ENCODE data around the gene CYTH1. TPM values are rescaled to one million over a fixed set of nuclear protein-coding genes. Genes with fewer than 3 reads are reported as not detected.
A peak's percentile ranks its signal among the peaks of the same experiment; 100 is the strongest.

Gene CYTH1, protein sequence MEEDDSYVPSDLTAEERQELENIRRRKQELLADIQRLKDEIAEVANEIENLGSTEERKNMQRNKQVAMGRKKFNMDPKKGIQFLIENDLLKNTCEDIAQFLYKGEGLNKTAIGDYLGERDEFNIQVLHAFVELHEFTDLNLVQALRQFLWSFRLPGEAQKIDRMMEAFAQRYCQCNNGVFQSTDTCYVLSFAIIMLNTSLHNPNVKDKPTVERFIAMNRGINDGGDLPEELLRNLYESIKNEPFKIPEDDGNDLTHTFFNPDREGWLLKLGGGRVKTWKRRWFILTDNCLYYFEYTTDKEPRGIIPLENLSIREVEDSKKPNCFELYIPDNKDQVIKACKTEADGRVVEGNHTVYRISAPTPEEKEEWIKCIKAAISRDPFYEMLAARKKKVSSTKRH
- total RNA-seq (2014; rRNA removed; shearing (Covaris generic); ENCODE audit: low replicate concordance) = 9.6 and 15.8 TPM in 2 replicates

DNA sequence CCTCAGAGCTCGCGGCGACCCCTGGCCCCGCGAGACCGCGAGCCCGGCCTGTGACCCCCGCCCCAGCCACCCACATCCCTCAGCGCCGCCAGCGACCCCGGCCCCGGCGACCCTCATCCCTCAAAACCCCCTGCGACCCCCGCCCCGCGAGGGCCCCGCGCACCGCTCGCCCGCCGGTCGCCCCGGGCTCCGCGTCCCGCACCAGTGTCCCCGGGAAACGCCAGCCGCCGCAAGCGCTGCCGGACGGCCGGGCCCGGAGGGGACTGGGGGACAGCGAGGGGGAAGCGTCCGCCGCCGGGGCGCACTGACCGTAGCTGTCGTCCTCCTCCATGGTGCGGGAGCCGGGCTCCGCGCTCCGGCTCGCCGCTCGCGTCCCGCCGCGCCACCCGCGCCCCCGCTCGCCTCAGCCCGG lies at the start of gene CYTH1:
Gene CYTH1 (minus strand): TSS at position 381 of the 412 bp plus-strand sequence. CDS start 50 bp downstream, at position 331.
- Histone ChIP-seq H3K4me2 (ENCODE audit: low read depth, low read length, poor library complexity, severe bottlenecking) (peak within 1 kb of the TSS; percentile 90), H2AFZ (ENCODE audit: low read length) (peak within 1 kb of the TSS; percentile 86), H3K9ac (ENCODE audit: low read length) (peak within 1 kb of the TSS; percentile 84), H3K4me1 (ENCODE audit: low read length) (peaks cover 15% of the 10 kb centered on the region), H3K9me2 (replicated peaks; ENCODE audit: insufficient read depth, low read length) (no peaks in the 10 kb centered on the region), H3K4me3 (ENCODE audit: low read length) (peak within 1 kb of the TSS; percentile 77), H3K36me3 (ENCODE audit: insufficient read depth, low read length) (no peaks in the 10 kb centered on the region), H4K20me1 (ENCODE audit: insufficient read depth, low read depth, low read length) (no peaks in the 10 kb centered on the region), H3K27me3 (ENCODE audit: low read length) (no peaks in the 10 kb centered on the region), H3K9me3 (ENCODE audit: low read length) (no peaks in the 10 kb centered on the region), H3K27ac (ENCODE audit: low read length) (no peak within 1 kb of the TSS), H3K79me2 (ENCODE audit: low read length) (no peaks in the 10 kb centered on the region)
- DNase-seq = peak; percentile 40

- Histone ChIP-seq H3K4me2 (ENCODE audit: low read depth, low read length, poor library complexity, severe bottlenecking) (no peak overlapping the region), H3K27me3 (ENCODE audit: low read length) (no peaks in the 10 kb centered on the region), H3K4me1 (ENCODE audit: low read length) (no peaks in the 10 kb centered on the region), H3K9me3 (ENCODE audit: low read length) (no peaks in the 10 kb centered on the region), H3K9me2 (replicated peaks; ENCODE audit: insufficient read depth, low read length) (no peaks in the 10 kb centered on the region), H3K27ac (ENCODE audit: low read length) (no peak overlapping the region), H3K4me3 (ENCODE audit: low read length) (no peak overlapping the region), H2AFZ (ENCODE audit: low read length) (no peak overlapping the region), H3K36me3 (ENCODE audit: insufficient read depth, low read length) (peaks cover 66% of the 10 kb centered on the region), H3K79me2 (ENCODE audit: low read length) (peaks cover 53% of the 10 kb centered on the region), H4K20me1 (ENCODE audit: insufficient read depth, low read depth, low read length) (peaks cover 21% of the 10 kb centered on the region; the same call in 1 of the 2 replicates), H3K9ac (ENCODE audit: low read length) (no peak overlapping the region)
- DNase-seq = no peak
Measured at GRCh38 chr17:78829477-78829876, 47.4 kb upstream of the CYTH1 start.

GRCh38 chr17:78828470-78829185 lies 46.6 kb upstream of the CYTH1 start:
- Histone ChIP-seq H3K79me2 (ENCODE audit: low read length) (peaks cover 56% of the 10 kb centered on the region), H3K9me3 (ENCODE audit: low read length) (no peaks in the 10 kb centered on the region), H3K27me3 (ENCODE audit: low read length) (no peaks in the 10 kb centered on the region), H3K4me1 (ENCODE audit: low read length) (no peaks in the 10 kb centered on the region), H3K9ac (ENCODE audit: low read length) (no peak overlapping the region), H3K27ac (ENCODE audit: low read length) (no peak overlapping the region), H3K4me2 (ENCODE audit: low read depth, low read length, poor library complexity, severe bottlenecking) (no peak overlapping the region), H3K9me2 (replicated peaks; ENCODE audit: insufficient read depth, low read length) (no peaks in the 10 kb centered on the region), H3K36me3 (ENCODE audit: insufficient read depth, low read length) (peaks cover 74% of the 10 kb centered on the region), H4K20me1 (ENCODE audit: insufficient read depth, low read depth, low read length) (peaks cover 27% of the 10 kb centered on the region), H3K4me3 (ENCODE audit: low read length) (no peak overlapping the region), H2AFZ (ENCODE audit: low read length) (no peak overlapping the region)
- DNase-seq = no peak

GRCh38 chr17:78826836-78827509 lies 44.9 kb upstream of the CYTH1 start:
- H3K27ac ChIP-seq (ENCODE audit: low read length) = no peak overlapping the region
- no peak overlapping the region for H2AFZ ChIP-seq (ENCODE audit: low read length)
- peaks cover 70% of the 10 kb centered on the region for H3K36me3 ChIP-seq (ENCODE audit: insufficient read depth, low read length)
- no peak overlapping the region for H3K4me2 ChIP-seq (ENCODE audit: low read depth, low read length, poor library complexity, severe bottlenecking)
- no peak overlapping the region for H3K9ac ChIP-seq (ENCODE audit: low read length)
- H3K4me1 ChIP-seq (ENCODE audit: low read length) = no peaks in the 10 kb centered on the region
- no peak overlapping the region for H3K4me3 ChIP-seq (ENCODE audit: low read length)
- peaks cover 42% of the 10 kb centered on the region for H3K79me2 ChIP-seq (ENCODE audit: low read length)
- no peaks in the 10 kb centered on the region for H3K27me3 ChIP-seq (ENCODE audit: low read length)
- no peaks in the 10 kb centered on the region for H3K9me3 ChIP-seq (ENCODE audit: low read length)
- H4K20me1 ChIP-seq (ENCODE audit: insufficient read depth, low read depth, low read length) = peaks cover 21% of the 10 kb centered on the region
- H3K9me2 ChIP-seq (replicated peaks; ENCODE audit: insufficient read depth, low read length) = no peaks in the 10 kb centered on the region
- DNase-seq = no peak

GRCh38 chr17:78826421-78826820 lies 44.3 kb upstream of the CYTH1 start:
- Histone ChIP-seq H3K36me3 (ENCODE audit: insufficient read depth, low read length) (peaks cover 67% of the 10 kb centered on the region), H4K20me1 (ENCODE audit: insufficient read depth, low read depth, low read length) (peaks cover 18% of the 10 kb centered on the region), H3K9me3 (ENCODE audit: low read length) (no peaks in the 10 kb centered on the region), H3K27ac (ENCODE audit: low read length) (no peak overlapping the region), H3K4me3 (ENCODE audit: low read length) (no peak overlapping the region), H3K9ac (ENCODE audit: low read length) (no peak overlapping the region), H3K27me3 (ENCODE audit: low read length) (no peaks in the 10 kb centered on the region), H3K79me2 (ENCODE audit: low read length) (peaks cover 36% of the 10 kb centered on the region), H3K4me1 (ENCODE audit: low read length) (no peaks in the 10 kb centered on the region), H2AFZ (ENCODE audit: low read length) (no peak overlapping the region), H3K9me2 (replicated peaks; ENCODE audit: insufficient read depth, low read length) (no peaks in the 10 kb centered on the region), H3K4me2 (ENCODE audit: low read depth, low read length, poor library complexity, severe bottlenecking) (no peak overlapping the region)
- no peak for DNase-seq

GRCh38 chr17:78825696-78826095 lies 43.6 kb upstream of the CYTH1 start:
- no peaks in the 10 kb centered on the region for H3K9me2 ChIP-seq (replicated peaks; ENCODE audit: insufficient read depth, low read length)

GRCh38 chr17:78824240-78824639 lies 42.2 kb upstream of the CYTH1 start:
- H3K9ac ChIP-seq (ENCODE audit: low read length) = no peak overlapping the region

More at GRCh38 chr17:78825696-78826095, 43.6 kb upstream of the CYTH1 start:
- peaks cover 64% of the 10 kb centered on the region for H3K36me3 ChIP-seq (ENCODE audit: insufficient read depth, low read length)
- H3K4me2 ChIP-seq (ENCODE audit: low read depth, low read length, poor library complexity, severe bottlenecking) = no peak overlapping the region
- H3K79me2 ChIP-seq (ENCODE audit: low read length) = peaks cover 32% of the 10 kb centered on the region
- no peak overlapping the region for H3K27ac ChIP-seq (ENCODE audit: low read length)
- H3K9me3 ChIP-seq (ENCODE audit: low read length) = no peaks in the 10 kb centered on the region
- H4K20me1 ChIP-seq (ENCODE audit: insufficient read depth, low read depth, low read length) = peaks cover 18% of the 10 kb centered on the region
- H3K9ac ChIP-seq (ENCODE audit: low read length) = no peak overlapping the region
- no peak for DNase-seq
- H2AFZ ChIP-seq (ENCODE audit: low read length) = no peak overlapping the region
- no peaks in the 10 kb centered on the region for H3K27me3 ChIP-seq (ENCODE audit: low read length)
- no peaks in the 10 kb centered on the region for H3K4me1 ChIP-seq (ENCODE audit: low read length)
- no peak overlapping the region for H3K4me3 ChIP-seq (ENCODE audit: low read length)

More at GRCh38 chr17:78824240-78824639, 42.2 kb upstream of the CYTH1 start:
- H3K36me3 ChIP-seq (ENCODE audit: insufficient read depth, low read length) = peaks cover 62% of the 10 kb centered on the region
- H3K27ac ChIP-seq (ENCODE audit: low read length) = no peak overlapping the region
- no peak overlapping the region for H3K4me2 ChIP-seq (ENCODE audit: low read depth, low read length, poor library complexity, severe bottlenecking)
- peaks cover 15% of the 10 kb centered on the region for H4K20me1 ChIP-seq (ENCODE audit: insufficient read depth, low read depth, low read length)
- H3K4me1 ChIP-seq (ENCODE audit: low read length) = no peaks in the 10 kb centered on the region
- no peak overlapping the region for H3K4me3 ChIP-seq (ENCODE audit: low read length)
- H3K27me3 ChIP-seq (ENCODE audit: low read length) = no peaks in the 10 kb centered on the region
- no peak for DNase-seq
- H3K9me2 ChIP-seq (replicated peaks; ENCODE audit: insufficient read depth, low read length) = no peaks in the 10 kb centered on the region
- H3K9me3 ChIP-seq (ENCODE audit: low read length) = no peaks in the 10 kb centered on the region
- peaks cover 18% of the 10 kb centered on the region for H3K79me2 ChIP-seq (ENCODE audit: low read length)
- no peak overlapping the region for H2AFZ ChIP-seq (ENCODE audit: low read length)

All from Karpas-422 (cell line).